AG08395 (cell line): ENCODE data around the gene SORCS3.

ENCODE experiments used
- DNase-seq: peaks from one replicate; pipeline ENCODE4 v3.0.0; 2012; ENCODE audit warnings: mixed read lengths, low spot score

SORCS3 gene

GRCh38 chr10:105266966-105267539 is 626.0 kb downstream of the SORCS3 start:
- DNase-seq: no peak

GRCh38 chr10:105268961-105269360 is 627.9 kb downstream of the SORCS3 start:
- DNase-seq: no peak

- no peak for DNase-seq
These were observed 628.6 kb downstream of the SORCS3 start for GRCh38 chr10:105269689-105270088.

- no peak for DNase-seq
These were observed 633.5 kb downstream of the SORCS3 start for GRCh38 chr10:105274556-105275070.

DNA sequence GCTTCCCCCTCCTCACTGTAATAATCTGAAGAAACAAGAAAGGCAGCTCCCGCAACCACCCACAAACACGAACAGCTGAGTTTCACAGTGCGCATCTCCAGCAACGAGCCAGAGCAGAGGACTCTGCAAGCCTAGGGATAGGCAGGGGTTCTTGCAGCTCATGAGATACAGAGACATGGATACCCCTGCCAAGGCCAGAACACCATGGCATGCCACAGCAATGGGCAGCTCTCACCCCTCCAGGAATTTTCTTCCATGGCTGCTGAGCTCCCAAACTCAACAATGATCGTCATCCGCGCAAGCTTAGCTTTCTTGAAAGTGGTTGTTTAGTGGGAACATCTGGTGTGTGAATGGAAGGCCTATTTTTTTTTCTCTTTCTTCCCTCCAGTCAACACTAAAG is 637.3 kb downstream of the SORCS3 start:
- DNase-seq: no peak

DNA sequence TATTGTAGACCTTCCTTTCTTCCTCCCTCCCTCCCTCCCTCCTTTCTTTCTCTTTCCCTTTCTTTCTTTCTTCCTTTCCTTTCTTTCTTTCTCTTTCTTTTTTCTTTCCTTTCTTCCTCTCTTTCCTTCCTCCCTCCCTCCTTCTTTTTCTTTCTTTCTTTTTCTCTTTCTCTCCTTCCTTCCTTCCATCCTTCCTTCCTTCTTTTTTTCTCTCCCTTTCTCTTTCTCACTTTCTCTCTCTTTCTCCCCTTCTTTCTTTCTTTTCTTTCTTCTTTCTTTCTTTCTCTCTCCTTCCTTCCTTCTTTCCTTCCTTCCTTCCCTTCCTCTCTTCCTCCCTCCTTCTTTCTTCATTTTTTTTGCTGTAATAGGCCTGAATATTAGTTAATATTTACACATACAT is 638.0 kb downstream of the SORCS3 start:
- DNase-seq: no peak

- DNase-seq: no peak
These were observed 639.8 kb downstream of the SORCS3 start for GRCh38 chr10:105280895-105281294.

DNA sequence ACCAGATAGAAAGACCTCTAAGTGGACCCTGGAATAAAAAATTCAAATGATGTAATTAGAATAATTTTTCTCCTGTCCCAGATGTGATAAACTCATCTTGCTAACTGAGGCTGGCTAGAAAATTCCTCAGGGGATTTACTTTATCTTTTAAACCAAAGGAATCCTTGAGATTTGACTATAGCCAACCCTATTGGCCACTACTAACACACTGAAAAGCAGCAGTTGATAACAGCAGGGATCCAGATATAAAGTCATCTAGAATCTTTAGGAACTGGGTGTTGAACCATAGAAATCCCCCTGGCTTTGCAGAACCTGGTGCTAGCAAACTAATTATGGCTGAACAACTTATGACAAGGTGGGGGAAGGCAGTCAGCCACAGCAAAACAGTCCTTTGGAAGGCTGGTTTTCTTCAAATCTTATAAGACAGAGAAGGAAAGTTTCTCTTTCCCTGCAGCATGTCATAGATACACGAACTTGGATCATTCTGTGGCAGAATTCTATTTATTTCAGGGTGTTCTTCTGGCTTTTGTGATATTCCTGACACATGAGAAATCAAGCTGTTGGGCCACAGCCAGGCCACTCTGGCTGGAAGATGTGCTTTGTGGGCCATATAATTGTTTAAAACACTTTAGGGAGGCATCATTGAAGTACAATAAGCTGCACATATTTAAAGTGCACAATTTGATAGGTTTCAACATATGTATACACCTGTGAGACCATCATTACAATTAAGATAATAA is 643.6 kb downstream of the SORCS3 start:
- DNase-seq: no peak

DNA sequence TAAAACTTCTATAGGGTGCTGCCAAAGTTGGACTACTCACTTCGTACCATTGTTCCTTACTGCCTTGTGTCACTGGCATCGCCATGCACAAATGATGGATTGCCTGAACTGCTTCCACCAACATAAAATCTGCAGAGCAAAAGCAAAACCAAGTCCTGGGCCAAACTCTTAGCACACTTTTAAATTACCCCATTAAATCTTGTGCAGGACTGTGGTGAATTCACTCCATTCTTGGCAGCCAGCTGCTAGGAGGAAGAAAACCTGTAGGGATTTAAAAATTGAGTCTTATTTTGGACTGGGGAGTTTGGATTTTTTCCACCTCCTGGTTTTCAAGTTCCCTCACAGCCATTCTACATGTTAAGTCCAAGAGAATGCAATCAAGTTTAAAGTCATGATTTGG is 646.9 kb downstream of the SORCS3 start:
- no peak for DNase-seq

- no peak for DNase-seq
These were observed 647.5 kb downstream of the SORCS3 start for GRCh38 chr10:105288613-105289012.

DNA sequence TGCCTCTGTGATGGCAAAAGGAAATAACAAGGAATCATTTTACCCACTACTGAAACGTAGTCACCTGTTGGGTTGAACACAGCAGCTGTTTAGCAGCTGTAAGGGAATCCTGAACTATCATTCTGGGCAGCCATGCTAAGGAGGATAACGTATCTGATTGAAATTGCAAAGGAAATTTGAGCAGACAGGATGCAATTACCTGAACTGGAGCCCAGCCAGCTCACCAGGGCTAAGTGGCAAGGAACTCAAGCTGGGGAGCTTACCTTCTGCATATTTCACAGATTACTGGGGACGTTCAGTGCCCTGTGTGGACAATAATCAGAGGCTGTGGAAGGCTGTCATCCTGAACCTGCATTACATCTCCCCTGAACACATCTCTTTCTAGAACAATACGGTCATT is 650.5 kb downstream of the SORCS3 start:
- DNase-seq: no peak

DNA sequence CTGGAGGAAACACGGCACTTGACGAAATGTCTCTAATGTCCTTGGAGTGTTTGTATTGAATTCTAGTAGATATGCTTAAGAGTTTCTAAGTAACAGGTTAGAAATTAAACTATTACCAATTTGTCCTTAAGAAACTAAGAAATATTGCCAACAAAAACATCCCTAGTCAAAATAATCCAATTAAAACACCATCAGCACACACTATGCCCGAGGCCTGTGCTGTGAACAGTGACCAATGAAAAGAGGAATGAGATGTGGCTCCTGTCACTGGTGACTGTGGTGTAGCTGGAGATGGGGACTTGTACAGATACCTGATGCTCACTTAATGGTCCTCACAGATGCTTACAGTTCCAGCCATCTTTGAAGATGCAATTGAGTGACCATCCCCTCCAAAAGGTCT is 651.1 kb downstream of the SORCS3 start:
- no peak for DNase-seq
